ENCODE results near the gene NUDT5. TPM values are rescaled to one million over a fixed set of nuclear protein-coding genes. Genes with fewer than 3 reads are reported as not detected.

The NUDT5 gene
- total and polyA plus RNA-seq, 2 of the 8 experiments (the other 6 are each of a cell fraction or from before 2014, with no cell fraction given): 130 to 134 TPM

GRCh38 chr10:12186323-12186722 is 9.4 kb downstream of the NUDT5 start:
- Histone ChIP-seq H3K4me3 (ENCODE audit: extremely low read depth in 1 of 4, insufficient read depth in 2 of 4, low read depth in 3 of 4, low read length in 4 of 4) (no peak overlapping the region), H3K9me3 (ENCODE audit: insufficient read depth in 2 of 2, low read depth in 1 of 2, low read length in 1 of 2) (no peaks in the 10 kb centered on the region), H3K56ac (replicated peaks; ENCODE audit: insufficient read length, low read depth, low read length) (no peak overlapping the region), H3K23me2 (ENCODE audit: low read depth, low read length) (no peaks in the 10 kb centered on the region), H3K27ac (ENCODE audit: low read depth, low read length) (no peak overlapping the region), H3K4me1 (replicated peaks in 1 of 4; ENCODE audit: control insufficient read depth in 3 of 4, insufficient read depth in 4 of 4, low read length in 3 of 4) (peaks cover 0 to under 1% (median 0%) of the 10 kb centered on the region in 4 experiments; a peak in 3 of 7 replicates), H3K4me2 (ENCODE audit: insufficient read depth in 1 of 2, low read depth in 2 of 2, low read length in 2 of 2) (no peak overlapping the region), H3K9ac (replicated peaks in 1 of 4; ENCODE audit: extremely low read depth in 1 of 4, low read depth in 3 of 4, low read length in 3 of 4) (no peak overlapping the region), H3K27me3 (replicated peaks in 1 of 4; ENCODE audit: control insufficient read depth in 3 of 4, extremely low read depth in 1 of 4, insufficient read depth in 3 of 4, low read length in 3 of 4) (no peaks in the 10 kb centered on the region), H2AK5ac (ENCODE audit: low read depth, low read length) (no peak overlapping the region), H3K79me1 (ENCODE audit: low read depth, low read length) (peaks cover 2% of the 10 kb centered on the region; the same call in 1 of the 2 replicates), H3K23ac (ENCODE audit: insufficient read length) (no peak overlapping the region), H4K5ac (ENCODE audit: insufficient read length, low read depth, low read length) (no peak overlapping the region), H2AFZ (ENCODE audit: low read length) (no peak overlapping the region), H3K36me3 (ENCODE audit: control insufficient read depth in 2 of 4, insufficient read depth in 4 of 4, low read length in 3 of 4) (peaks cover 5 to 38% (median 17%) of the 10 kb centered on the region in 4 experiments), H3K4ac (replicated peaks; ENCODE audit: insufficient read length, low read depth, low read length) (no peak overlapping the region), H3K18ac (ENCODE audit: extremely low read depth, low read length) (no peak overlapping the region), H4K20me1 (replicated peaks in 1 of 2; ENCODE audit: control insufficient read depth in 1 of 2, insufficient read depth in 2 of 2, low read length in 2 of 2) (peaks cover 0 to 2% of the 10 kb centered on the region in 2 experiments), H4K91ac (replicated peaks; ENCODE audit: insufficient read length, low read length) (no peak overlapping the region), H2BK5ac (ENCODE audit: low read depth, low read length) (no peak overlapping the region), H3K79me2 (ENCODE audit: control insufficient read depth in 1 of 2, insufficient read depth in 2 of 2, low read length in 2 of 2) (peaks cover 6 to 27% of the 10 kb centered on the region in 2 experiments), H2BK15ac (ENCODE audit: low read length) (no peak overlapping the region), H3K14ac (ENCODE audit: insufficient read length) (no peak overlapping the region), H4K8ac (ENCODE audit: extremely low read depth, insufficient read depth, low read length) (no peak overlapping the region), H2BK12ac (ENCODE audit: low read depth, low read length) (no peak overlapping the region), H2BK20ac (ENCODE audit: low read length) (no peak overlapping the region), H2BK120ac (replicated peaks; ENCODE audit: low read depth, low read length) (no peak overlapping the region)
- DNase-seq (ENCODE audit: low read depth in 1 of 2, low spot score in 2 of 2) (no peak), FAIRE-seq (no peak)
- ChIA-PET POLR2A (ENCODE audit: partially characterized antibody) (interaction anchor here (0.7 to 1.0 kb wide), 3 partner anchors 10 to 527 kb away, joined by 3 to 4 read pairs (median 3); partner anchors contain the start of genes CDC123 and NUDT5), CTCF (ENCODE audit: partially characterized antibody) (no interaction called here)
- 93% methylated on average over 8 of the region's 8 CpGs; no CpG with 5 or more reads in 1 of the 2 experiments for WGBS, 2 experiments (ENCODE audit: extremely low coverage in 1 of 2, insufficient coverage in 1 of 2, insufficient read length in 1 of 2, insufficient replicate concordance in 2 of 2, low coverage in 1 of 2, low lambda C conversion rate in 2 of 2, missing lambda C conversion rate in 1 of 2)
- no peak for TF ChIP-seq BRCA1 (IDR thresholded peaks at IDR 0.05; ENCODE audit: low read depth, low read length)
- TF ChIP-seq NANOG (IDR thresholded peaks at IDR 0.05; ENCODE audit: insufficient read depth, low read depth, low read length, poor library complexity, severe bottlenecking): no peak
- TF ChIP-seq TEAD4 (IDR thresholded peaks at IDR 0.05; ENCODE audit: low read depth, low read length): no peak
- no peak for TF ChIP-seq POLR2AphosphoS5 (IDR thresholded peaks at IDR 0.05; ENCODE audit: low read depth, low read length)
- TF ChIP-seq EZH2 (IDR thresholded peaks at IDR 0.05; ENCODE audit: low read depth, low read length, severe bottlenecking): no peak
- TF ChIP-seq POU5F1 (IDR thresholded peaks at IDR 0.05; ENCODE audit: low read depth, low read length): no peak
- TF ChIP-seq POLR2A (IDR thresholded peaks at IDR 0.05; ENCODE audit: control extremely low read depth in 1 of 2, low read depth in 2 of 2, low read length in 2 of 2): no peak
- no peak for TF ChIP-seq TAF7 (optimal IDR thresholded peaks at IDR 0.05; ENCODE audit: borderline replicate concordance, low read depth, low read length)
- TF ChIP-seq CREB1 (IDR thresholded peaks at IDR 0.05): no peak
- TF ChIP-seq SIX5 (IDR thresholded peaks at IDR 0.05; ENCODE audit: low read depth, low read length): no peak
- no peak for TF ChIP-seq MAX (IDR thresholded peaks at IDR 0.05)
- TF ChIP-seq ASH2L (IDR thresholded peaks at IDR 0.05; ENCODE audit: low read length): no peak
- TF ChIP-seq KDM4A (IDR thresholded peaks at IDR 0.05; ENCODE audit: low read depth, low read length, severe bottlenecking): no peak
- TF ChIP-seq RNF2 (IDR thresholded peaks at IDR 0.05; ENCODE audit: borderline replicate concordance, low read depth, low read length, missing control alignments, poor library complexity, severe bottlenecking): no peak

Data from H1 (cell line).